ENCODE results near the gene THEM5.

THEM5 gene

GRCh38 chr1:151798571-151798970, 54.9 kb downstream of the THEM5 start:
- TF ChIP-seq CTCF (IDR thresholded peaks at IDR 0.05; ENCODE audit: control insufficient read depth, insufficient read depth, low read depth, low read length, missing control alignments) = no peak
- no peak overlapping the region for H3K4me3 ChIP-seq (ENCODE audit: control insufficient read depth, low read depth, low read length)
- no peak for DNase-seq (ENCODE audit: low read depth)
